PC-3 (cell line): ENCODE measurements around the gene RMDN2. TPM values are rescaled to one million over a fixed set of nuclear protein-coding genes. Genes with fewer than 3 reads are reported as not detected.
"Not testable (repeated sequence)": the region's sequence is repeated elsewhere in the genome, so short reads cannot be mapped to it uniquely, and the experiment has no call there.

Experiments
- ATAC-seq: fragments of 200-7000 bp; cut with Tn5 transposase; 2 replicates; pipeline ENCODE4 v1.9.1; 2020; ENCODE audit warnings: mild to moderate bottlenecking, moderate library complexity
- BruUV-seq: library from RNA; stranded (reverse); fragments of 400-500 nt; replicated peaks from 2 replicates; lab custom pipeline; 2021; lab: Mats Ljungman, UMichigan
- CTCF ChIA-PET: fragments of 300-600 bp; sonication (Branson Sonifier 250); formaldehyde crosslinking; loops from one replicate; lab custom pipeline; 2022; ENCODE audit warnings: antibody characterized with exemption; lab: Charles Lee
- POLR2A ChIA-PET: fragments of 300-600 bp; sonication (Branson Sonifier 250); formaldehyde crosslinking; loops from one replicate; lab custom pipeline; 2022; ENCODE audit warnings: antibody characterized with exemption; ENCODE audit not compliant: unreplicated experiment; lab: Charles Lee
- DNase-seq: peaks from one replicate; pipeline ENCODE4 v3.0.0-alpha.2; 2015
- H2AFZ ChIP-seq: fragments of 300-600 bp; sonication (generic); 2 replicates; pipeline ENCODE4 v1.6.0; 2016; ENCODE audit warnings: antibody characterized with exemption, low read length
- H3F3A ChIP-seq: fragments of 300-600 bp; sonication (generic); one replicate; pipeline ENCODE4 v1.6.0; 2017; ENCODE audit warnings: antibody characterized with exemption, low read length, control low read depth, mild to moderate bottlenecking; ENCODE audit not compliant: unreplicated experiment
- H3K27ac ChIP-seq: fragments of 300-600 bp; sonication (generic); 2 replicates; pipeline ENCODE4 v1.5.1; 2016; ENCODE audit warnings: mild to moderate bottlenecking, low read length
- H3K27me3 ChIP-seq: fragments of 300-600 bp; sonication (generic); 2 replicates; pipeline ENCODE4 v1.6.1; 2016; ENCODE audit warnings: low read length, mixed read lengths
- H3K36me3 ChIP-seq: fragments of 300-600 bp; sonication (generic); 2 replicates; pipeline ENCODE4 v1.6.1; 2016; ENCODE audit warnings: low read depth, mixed run types, low read length, mixed read lengths
- H3K4me1 ChIP-seq: fragments of 300-600 bp; sonication (generic); 2 replicates; pipeline ENCODE4 v1.5.1; 2016; ENCODE audit warnings: low read length; ENCODE audit not compliant: insufficient read depth
- H3K4me2 ChIP-seq: fragments of 300-600 bp; sonication (generic); 2 replicates; pipeline ENCODE4 v1.6.0; 2016; ENCODE audit warnings: low read length
- H3K4me3 ChIP-seq: fragments of 300-600 bp; sonication (generic); 2 replicates; pipeline ENCODE4 v1.5.1; 2016; ENCODE audit warnings: mild to moderate bottlenecking, low read length, mixed read lengths
- H3K79me2 ChIP-seq: fragments of 300-600 bp; sonication (generic); 2 replicates; pipeline ENCODE4 v1.6.1; 2017; ENCODE audit warnings: low read length, mixed read lengths
- H3K9ac ChIP-seq: fragments of 300-600 bp; sonication (generic); 2 replicates; pipeline ENCODE4 v1.6.0; 2016; ENCODE audit warnings: mild to moderate bottlenecking, low read length
- H3K9me2 ChIP-seq: fragments of 300-600 bp; sonication (generic); replicated peaks from 2 replicates; pipeline ENCODE4 v1.6.1; 2016; ENCODE audit warnings: mixed run types, low read length, mixed read lengths
- H3K9me3 ChIP-seq: fragments of 300-600 bp; sonication (generic); 2 replicates; pipeline ENCODE4 v1.6.1; 2016; ENCODE audit warnings: low read length, mixed read lengths
- H4K20me1 ChIP-seq: fragments of 300-600 bp; sonication (generic); 2 replicates; pipeline ENCODE4 v1.6.1; 2016; ENCODE audit warnings: low read length, mixed read lengths
- EZH2 ChIP-seq: fragments of 300-600 bp; sonication (generic); IDR thresholded peaks from one replicate; pipeline ENCODE4 v1.6.1; 2017; ENCODE audit warnings: antibody characterized with exemption, mild to moderate bottlenecking, low read length; ENCODE audit not compliant: unreplicated experiment
- EZH2phosphoT487 ChIP-seq: fragments of 300-600 bp; sonication (generic); IDR thresholded peaks from 2 replicates; pipeline ENCODE4 v1.6.1; 2018; ENCODE audit warnings: mild to moderate bottlenecking, antibody characterized with exemption, low read length, borderline replicate concordance
- intact Hi-C: fragments of 100-400 bp; cut with micrococcal nuclease; formaldehyde crosslinking; loops from 2 replicates; pipeline ENCODE4 v1.9.0; 2023
- total RNA-seq: library from RNA; depleted of rRNA; stranded (reverse); fragments of >200 nt; gene quantifications from 2 replicates; pipeline ENCODE4 v1.2.3, GENCODE V29; 2014
- TF ChIP-seq, protein P1 (sequence below): fragments of 300-600 bp; sonication (generic); conservative IDR thresholded peaks from 2 replicates; pipeline ENCODE4 v1.5.1; 2017; ENCODE audit warnings: antibody characterized with exemption, low read depth, mild to moderate bottlenecking, low read length

RMDN2 gene
- total RNA-seq, 1 experiment from 2014 or later, result 2.6 TPM

DNA sequence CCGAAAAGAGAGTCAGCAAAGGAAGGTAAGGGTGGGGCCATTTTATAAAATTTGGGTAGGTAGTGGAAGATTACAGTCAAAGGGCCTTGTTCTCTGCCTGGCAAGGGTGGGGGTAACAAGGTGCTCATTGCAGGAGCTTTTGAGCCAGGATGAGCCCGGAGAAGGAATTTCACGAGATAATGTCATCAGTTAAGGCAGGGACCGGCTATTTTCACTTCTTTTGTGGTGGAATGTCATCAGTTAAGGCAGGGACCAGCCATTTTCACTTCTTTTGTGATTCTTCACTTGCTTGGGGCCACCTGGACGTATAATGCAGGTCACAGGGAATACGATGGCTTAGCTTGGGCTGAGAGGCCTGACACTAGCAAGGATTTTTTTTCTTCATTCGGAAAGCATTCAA is 92.7 kb downstream of the RMDN2 start:
- H4K20me1 ChIP-seq, result no peaks in the 10 kb centered on the region
- H2AFZ ChIP-seq, result no peak overlapping the region
- no TSS peak for BruUV-seq
- DNase-seq, result no peak
- no peaks in the 10 kb centered on the region for H3K79me2 ChIP-seq
- intact Hi-C loops, result no loop called here
- H3K27ac ChIP-seq, result no peak overlapping the region
- H3K9me3 ChIP-seq, result no peaks in the 10 kb centered on the region
- H3K4me1 ChIP-seq, result peaks cover 41% of the 10 kb centered on the region
- H3K27me3 ChIP-seq, result no peaks in the 10 kb centered on the region
- no peak for ATAC-seq
- no peak overlapping the region for H3K9ac ChIP-seq
- no peak overlapping the region for H3K4me3 ChIP-seq
- ChIA-PET POLR2A (no interaction called here), CTCF (no interaction called here)
- H3K4me2 ChIP-seq, result no peak overlapping the region
- H3K36me3 ChIP-seq, result no peaks in the 10 kb centered on the region
- H3F3A ChIP-seq, result no peaks in the 10 kb centered on the region
- no peak for TF ChIP-seq EZH2phosphoT487
- TF ChIP-seq EZH2, result no peak
- TF ChIP-seq, protein P1, sequence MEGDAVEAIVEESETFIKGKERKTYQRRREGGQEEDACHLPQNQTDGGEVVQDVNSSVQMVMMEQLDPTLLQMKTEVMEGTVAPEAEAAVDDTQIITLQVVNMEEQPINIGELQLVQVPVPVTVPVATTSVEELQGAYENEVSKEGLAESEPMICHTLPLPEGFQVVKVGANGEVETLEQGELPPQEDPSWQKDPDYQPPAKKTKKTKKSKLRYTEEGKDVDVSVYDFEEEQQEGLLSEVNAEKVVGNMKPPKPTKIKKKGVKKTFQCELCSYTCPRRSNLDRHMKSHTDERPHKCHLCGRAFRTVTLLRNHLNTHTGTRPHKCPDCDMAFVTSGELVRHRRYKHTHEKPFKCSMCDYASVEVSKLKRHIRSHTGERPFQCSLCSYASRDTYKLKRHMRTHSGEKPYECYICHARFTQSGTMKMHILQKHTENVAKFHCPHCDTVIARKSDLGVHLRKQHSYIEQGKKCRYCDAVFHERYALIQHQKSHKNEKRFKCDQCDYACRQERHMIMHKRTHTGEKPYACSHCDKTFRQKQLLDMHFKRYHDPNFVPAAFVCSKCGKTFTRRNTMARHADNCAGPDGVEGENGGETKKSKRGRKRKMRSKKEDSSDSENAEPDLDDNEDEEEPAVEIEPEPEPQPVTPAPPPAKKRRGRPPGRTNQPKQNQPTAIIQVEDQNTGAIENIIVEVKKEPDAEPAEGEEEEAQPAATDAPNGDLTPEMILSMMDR, result no peak
- H3K9me2 ChIP-seq, result no peaks in the 10 kb centered on the region

DNA sequence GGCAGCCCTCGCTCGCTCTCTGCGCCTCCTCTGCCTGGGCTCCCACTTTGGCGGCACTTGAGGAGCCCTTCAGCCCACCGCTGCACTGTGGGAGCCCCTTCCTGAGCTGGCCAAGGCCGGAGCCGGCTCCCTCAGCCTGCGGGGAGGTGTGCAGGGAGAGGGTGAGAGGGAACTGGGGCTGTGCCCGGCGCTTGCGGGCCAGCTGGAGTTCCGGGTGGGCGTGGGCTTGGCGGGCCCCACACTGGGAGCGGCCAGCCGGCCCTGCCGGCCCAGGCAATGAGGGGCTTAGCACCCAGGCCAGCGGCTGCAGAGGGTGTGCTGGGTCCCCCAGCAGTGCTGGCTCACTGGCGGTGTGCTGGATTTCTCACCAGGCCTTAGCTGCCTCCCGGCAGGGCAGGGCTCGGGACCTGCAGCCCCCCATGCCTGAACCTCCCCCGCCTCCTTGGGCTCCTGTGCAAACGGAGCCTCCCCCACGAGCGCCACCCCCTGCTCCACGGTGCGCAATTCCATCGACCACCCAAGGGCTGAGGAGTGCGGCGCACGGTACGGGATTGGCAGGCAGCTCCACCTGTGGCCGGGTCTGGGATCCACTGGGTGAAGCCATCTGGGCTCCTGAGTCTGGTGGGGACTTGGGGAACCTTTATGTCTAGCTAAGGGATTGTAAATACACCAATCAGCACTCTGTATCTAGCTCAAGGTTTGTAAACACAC is 95.4 kb downstream of the RMDN2 start:
- H4K20me1 ChIP-seq, ATAC-seq, BruUV-seq, H3K9me3 ChIP-seq, H3K27ac ChIP-seq, H3K9me2 ChIP-seq, H3K79me2 ChIP-seq, CTCF ChIA-PET, intact Hi-C loops, H2AFZ ChIP-seq, H3K9ac ChIP-seq, H3K4me3 ChIP-seq, H3F3A ChIP-seq, H3K27me3 ChIP-seq, POLR2A ChIA-PET, DNase-seq, H3K4me2 ChIP-seq, H3K36me3 ChIP-seq: not testable (repeated sequence)
- peaks cover 16% of the 10 kb centered on the region for H3K4me1 ChIP-seq

DNA sequence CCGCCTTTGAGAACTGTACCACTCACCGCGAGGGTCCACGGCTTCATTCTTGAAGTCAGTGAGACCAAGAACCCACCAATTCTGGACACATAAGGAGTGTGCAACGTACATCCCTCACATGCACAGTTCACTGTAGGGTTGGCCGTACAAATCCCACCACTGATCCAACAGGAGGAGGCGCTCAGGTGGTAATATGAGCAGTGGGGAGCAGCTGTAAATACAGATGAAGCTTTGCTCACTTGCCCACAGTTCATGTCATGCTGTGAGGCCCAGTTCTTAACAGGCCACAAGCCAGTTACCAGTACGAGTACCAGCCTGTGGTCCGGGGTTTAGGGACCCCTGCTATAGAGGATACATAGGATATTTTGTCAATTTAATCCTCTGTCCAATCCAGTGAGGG is 96.5 kb downstream of the RMDN2 start:
- ChIA-PET POLR2A (no interaction called here), CTCF (no interaction called here)
- Histone ChIP-seq H3K9me3 (no peaks in the 10 kb centered on the region), H3K79me2 (no peaks in the 10 kb centered on the region), H3K27me3 (no peaks in the 10 kb centered on the region), H3K4me2 (no peak overlapping the region), H3K9me2 (no peaks in the 10 kb centered on the region), H4K20me1 (no peaks in the 10 kb centered on the region), H3F3A (no peaks in the 10 kb centered on the region), H3K4me1 (peaks cover 6% of the 10 kb centered on the region), H3K27ac (no peak overlapping the region), H3K36me3 (no peaks in the 10 kb centered on the region), H2AFZ (no peak overlapping the region), H3K4me3 (no peak overlapping the region), H3K9ac (no peak overlapping the region)
- no peak for ATAC-seq
- TF ChIP-seq, protein P1, result no peak
- TF ChIP-seq EZH2phosphoT487, result no peak
- no peak for TF ChIP-seq EZH2
- no peak for DNase-seq
- intact Hi-C loops, result no loop called here
- no TSS peak for BruUV-seq
